WTC11 (cell line): ENCODE measurements around the gene UBE2S. TPM values are rescaled to one million over a fixed set of nuclear protein-coding genes. Genes with fewer than 3 reads are reported as not detected.

Source experiments
- ATAC-seq: fragments of 200-7000 bp; cut with Tn5 transposase; 2 replicates; pipeline ENCODE4 v1.10.0; 2021; ENCODE audit warnings: mild to moderate bottlenecking, moderate library complexity
- CTCF ChIA-PET: fragments of 300-600 bp; sonication (Branson Sonifier 250); formaldehyde crosslinking; loops from one replicate; lab custom pipeline; 2021; ENCODE audit warnings: antibody characterized with exemption; lab: Charles Lee
- POLR2A ChIA-PET: fragments of 350-600 bp; sonication (Branson Sonifier 250); formaldehyde crosslinking; loops from one replicate; lab custom pipeline; 2021; ENCODE audit warnings: antibody characterized with exemption; lab: Charles Lee
- DNase-seq: peaks from one replicate; pipeline ENCODE4 v3.0.0; 2021; ENCODE audit warnings: low spot score
- H3K27ac Mint-ChIP-seq: 2 replicates; pipeline ENCODE4 v1.8.0; 2021; ENCODE audit warnings: mixed read lengths
- H3K27me3 Mint-ChIP-seq: 2 replicates; pipeline ENCODE4 v1.8.0; 2021; ENCODE audit warnings: low read depth, mild to moderate bottlenecking, moderate library complexity, mixed read lengths
- H3K36me3 Mint-ChIP-seq: 2 replicates; pipeline ENCODE4 v1.8.0; 2021; ENCODE audit warnings: mixed read lengths
- H3K4me1 Mint-ChIP-seq: 2 replicates; pipeline ENCODE4 v1.8.0; 2022; ENCODE audit warnings: mixed read lengths
- H3K4me3 Mint-ChIP-seq: 2 replicates; pipeline ENCODE4 v1.8.0; 2021; ENCODE audit warnings: mild to moderate bottlenecking, moderate library complexity, mixed read lengths
- H3K9me3 Mint-ChIP-seq: 2 replicates; pipeline ENCODE4 v1.8.0; 2021; ENCODE audit warnings: mixed read lengths
- ATF6 ChIP-seq: sonication (generic); formaldehyde crosslinking; IDR thresholded peaks from 2 replicates; pipeline ENCODE4 v1.8.1; 2023; ENCODE audit warnings: mild to moderate bottlenecking, missing genetic modification reagents
- CREB1 ChIP-seq: sonication (generic); formaldehyde crosslinking; IDR thresholded peaks from 2 replicates; pipeline ENCODE4 v1.8.0; 2023; ENCODE audit warnings: mild to moderate bottlenecking, missing genetic modification reagents
- EMX1 ChIP-seq: fragments of 250-450 bp; sonication (Bioruptor Pico); IDR thresholded peaks from 2 replicates; pipeline ENCODE4 v1.8.0; 2021; ENCODE audit warnings: mild to moderate bottlenecking
- ETV6 ChIP-seq: sonication (generic); formaldehyde crosslinking; IDR thresholded peaks from 2 replicates; pipeline ENCODE4 v1.8.1; 2022; ENCODE audit warnings: mild to moderate bottlenecking, missing genetic modification reagents
- FOXJ3 ChIP-seq: sonication (generic); formaldehyde crosslinking; IDR thresholded peaks from 2 replicates; pipeline ENCODE4 v1.9.0; 2021; ENCODE audit warnings: missing genetic modification reagents, mild to moderate bottlenecking, borderline replicate concordance
- GTF2I ChIP-seq: fragments of 250-450 bp; sonication (Bioruptor Pico); conservative IDR thresholded peaks from 2 replicates; pipeline ENCODE4 v1.4.0; 2021; ENCODE audit warnings: mild to moderate bottlenecking
- IRF2 ChIP-seq: sonication (generic); formaldehyde crosslinking; IDR thresholded peaks from 2 replicates; pipeline ENCODE4 v1.8.0; 2022; ENCODE audit warnings: low read depth, missing genetic modification reagents, borderline replicate concordance
- JUN ChIP-seq: sonication (generic); formaldehyde crosslinking; IDR thresholded peaks from 2 replicates; pipeline ENCODE4 v1.8.0; 2023; ENCODE audit warnings: mild to moderate bottlenecking, missing genetic modification reagents
- MXD4 ChIP-seq: fragments of 250-450 bp; sonication (Bioruptor Pico); IDR thresholded peaks from 2 replicates; pipeline ENCODE4 v1.8.0; 2021; ENCODE audit warnings: mild to moderate bottlenecking, moderate library complexity, borderline replicate concordance
- NFATC4 ChIP-seq: fragments of 250-450 bp; sonication (Bioruptor Pico); IDR thresholded peaks from 2 replicates; pipeline ENCODE4 v1.9.0; 2021; ENCODE audit warnings: mild to moderate bottlenecking
- NR2C2 ChIP-seq: sonication (generic); formaldehyde crosslinking; IDR thresholded peaks from 2 replicates; pipeline ENCODE4 v1.8.0; 2022; ENCODE audit warnings: mild to moderate bottlenecking, missing genetic modification reagents
- OVOL2 ChIP-seq: fragments of 250-450 bp; sonication (Bioruptor Pico); IDR thresholded peaks from 2 replicates; pipeline ENCODE4 v1.9.0; 2021; ENCODE audit warnings: mild to moderate bottlenecking, borderline replicate concordance
- ZNF138 ChIP-seq: sonication (generic); formaldehyde crosslinking; conservative IDR thresholded peaks from 2 replicates; pipeline ENCODE4 v1.8.1; 2022; ENCODE audit warnings: mild to moderate bottlenecking, moderate library complexity, missing genetic modification reagents
- ZNF423 ChIP-seq: fragments of 250-450 bp; sonication (Bioruptor Pico); IDR thresholded peaks from 2 replicates; pipeline ENCODE4 v2.1.2; 2022; ENCODE audit warnings: mild to moderate bottlenecking, moderate library complexity
- ZNF532 ChIP-seq: fragments of 250-450 bp; sonication (Bioruptor Pico); IDR thresholded peaks from 2 replicates; pipeline ENCODE4 v1.9.0; 2021; ENCODE audit warnings: mild to moderate bottlenecking, borderline replicate concordance
- total RNA-seq: library from RNA; stranded (reverse); gene quantifications from 3 replicates; pipeline ENCODE4 v1.2.3, GENCODE V29; 2021
- TF ChIP-seq, protein P1 (sequence below): sonication (generic); formaldehyde crosslinking; IDR thresholded peaks from 2 replicates; pipeline ENCODE4 v1.8.0; 2023; ENCODE audit warnings: missing genetic modification reagents, mild to moderate bottlenecking, borderline replicate concordance
- TF ChIP-seq, protein P2 (sequence below): sonication (generic); formaldehyde crosslinking; IDR thresholded peaks from 2 replicates; pipeline ENCODE4 v1.8.0; 2023; ENCODE audit warnings: missing genetic modification reagents
- TF ChIP-seq, protein P3 (sequence below): sonication (generic); formaldehyde crosslinking; IDR thresholded peaks from 2 replicates; pipeline ENCODE4 v1.8.1; 2023; ENCODE audit warnings: mild to moderate bottlenecking, moderate library complexity, missing genetic modification reagents

Gene UBE2S
- total RNA-seq, 1 experiment from 2014 or later = 442 TPM

DNA sequence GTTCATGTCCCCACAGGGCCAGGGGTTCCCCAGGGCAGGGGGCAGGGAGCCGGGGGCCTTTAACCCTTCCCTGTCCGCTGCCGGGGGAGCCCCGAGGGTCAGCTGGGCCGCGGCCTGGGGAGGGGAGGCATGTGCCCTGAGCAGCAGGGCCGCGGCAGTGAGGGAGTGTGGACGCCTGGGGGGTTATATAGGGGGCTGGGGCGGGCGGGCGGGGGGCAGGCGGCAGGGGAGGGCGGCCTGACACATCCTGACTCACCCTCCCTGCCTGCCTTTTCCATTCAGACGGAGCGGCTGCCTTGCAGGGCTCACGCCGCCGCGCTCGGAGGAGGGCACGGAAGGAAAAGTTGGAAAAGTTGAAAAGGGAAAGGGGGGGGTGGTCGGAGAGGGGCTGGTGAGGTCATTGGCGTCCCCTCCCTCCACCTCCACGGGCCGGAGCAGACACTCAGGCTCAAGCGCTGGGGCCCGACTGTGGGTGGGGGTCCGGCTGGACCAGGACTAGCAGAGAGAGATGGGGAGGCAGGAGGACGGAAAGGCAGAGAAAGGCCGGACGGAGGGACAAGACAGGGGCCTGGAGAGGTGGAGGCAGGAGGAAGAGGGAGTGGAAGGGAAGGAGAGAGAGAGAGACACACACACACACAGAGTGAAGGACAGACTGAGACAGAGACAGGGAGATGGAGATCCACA is 37.1 kb downstream of the UBE2S start, which contains the start of gene IL11:
Gene IL11 (minus strand): TSS at position 159 of the 684 bp plus-strand sequence. CDS start 153 bp downstream, at position 6.
- H3K9me3 Mint-ChIP-seq = no peaks in the 10 kb centered on the region
- no peak; the same call in 1 of the 2 replicates for ATAC-seq
- peaks cover 70% of the 10 kb centered on the region for H3K27me3 Mint-ChIP-seq
- H3K27ac Mint-ChIP-seq = no peak within 1 kb of the TSS; the same call in 1 of the 2 replicates
- no peak for TF ChIP-seq MXD4
- TF ChIP-seq ETV6 = 0 out of 2 replicates have a peak, but pooled peaks have one; percentile 38
- TF ChIP-seq ZNF138 (CRISPR knock-in tag) = no peak
- TF ChIP-seq ZNF532 (CRISPR knock-in tag) = no peak
- TF ChIP-seq FOXJ3 (CRISPR knock-in tag) = no peak
- H3K36me3 Mint-ChIP-seq = no peaks in the 10 kb centered on the region
- ChIA-PET POLR2A (interaction anchor here (0.8 to 1.3 kb wide), 4 partner anchors 14 to 69 kb away, joined by 3 to 6 read pairs (median 4); partner anchors contain the start of gene TMEM238), CTCF (interaction anchor here (0.5 to 2.8 kb wide), 8 partner anchors 13 to 224 kb away, joined by 3 to 13 read pairs (median 4); partner anchors contain the start of gene TMEM238)
- no peak for DNase-seq
- H3K4me3 Mint-ChIP-seq = peak within 1 kb of the TSS; percentile 83
- peaks cover 22% of the 10 kb centered on the region for H3K4me1 Mint-ChIP-seq

GRCh38 chr19:55369653-55370304 is 37.8 kb downstream of the UBE2S start:
- H3K27ac Mint-ChIP-seq = no peak overlapping the region; the same call in 1 of the 2 replicates
- H3K27me3 Mint-ChIP-seq = peaks cover 75% of the 10 kb centered on the region
- peaks cover 19% of the 10 kb centered on the region for H3K4me1 Mint-ChIP-seq
- ATAC-seq (peak; percentile 76), DNase-seq (peak; percentile 82)
- ChIA-PET CTCF (interaction anchor here (0.6 to 2.8 kb wide), 11 partner anchors 14 to 891 kb away, joined by 3 to 13 read pairs (median 4); partner anchors contain the start of gene TMEM238), POLR2A (interaction anchor here (0.8 to 2.9 kb wide), 6 partner anchors 14 to 68 kb away, joined by 3 to 12 read pairs (median 4); partner anchors contain the start of genes KMT5C and TMEM238)
- H3K36me3 Mint-ChIP-seq = no peaks in the 10 kb centered on the region
- peak overlapping the region; percentile 83 for H3K4me3 Mint-ChIP-seq
- H3K9me3 Mint-ChIP-seq = no peaks in the 10 kb centered on the region
- no peak for TF ChIP-seq OVOL2 (CRISPR knock-in tag)
- no peak for TF ChIP-seq IRF2
- TF ChIP-seq, protein P1, sequence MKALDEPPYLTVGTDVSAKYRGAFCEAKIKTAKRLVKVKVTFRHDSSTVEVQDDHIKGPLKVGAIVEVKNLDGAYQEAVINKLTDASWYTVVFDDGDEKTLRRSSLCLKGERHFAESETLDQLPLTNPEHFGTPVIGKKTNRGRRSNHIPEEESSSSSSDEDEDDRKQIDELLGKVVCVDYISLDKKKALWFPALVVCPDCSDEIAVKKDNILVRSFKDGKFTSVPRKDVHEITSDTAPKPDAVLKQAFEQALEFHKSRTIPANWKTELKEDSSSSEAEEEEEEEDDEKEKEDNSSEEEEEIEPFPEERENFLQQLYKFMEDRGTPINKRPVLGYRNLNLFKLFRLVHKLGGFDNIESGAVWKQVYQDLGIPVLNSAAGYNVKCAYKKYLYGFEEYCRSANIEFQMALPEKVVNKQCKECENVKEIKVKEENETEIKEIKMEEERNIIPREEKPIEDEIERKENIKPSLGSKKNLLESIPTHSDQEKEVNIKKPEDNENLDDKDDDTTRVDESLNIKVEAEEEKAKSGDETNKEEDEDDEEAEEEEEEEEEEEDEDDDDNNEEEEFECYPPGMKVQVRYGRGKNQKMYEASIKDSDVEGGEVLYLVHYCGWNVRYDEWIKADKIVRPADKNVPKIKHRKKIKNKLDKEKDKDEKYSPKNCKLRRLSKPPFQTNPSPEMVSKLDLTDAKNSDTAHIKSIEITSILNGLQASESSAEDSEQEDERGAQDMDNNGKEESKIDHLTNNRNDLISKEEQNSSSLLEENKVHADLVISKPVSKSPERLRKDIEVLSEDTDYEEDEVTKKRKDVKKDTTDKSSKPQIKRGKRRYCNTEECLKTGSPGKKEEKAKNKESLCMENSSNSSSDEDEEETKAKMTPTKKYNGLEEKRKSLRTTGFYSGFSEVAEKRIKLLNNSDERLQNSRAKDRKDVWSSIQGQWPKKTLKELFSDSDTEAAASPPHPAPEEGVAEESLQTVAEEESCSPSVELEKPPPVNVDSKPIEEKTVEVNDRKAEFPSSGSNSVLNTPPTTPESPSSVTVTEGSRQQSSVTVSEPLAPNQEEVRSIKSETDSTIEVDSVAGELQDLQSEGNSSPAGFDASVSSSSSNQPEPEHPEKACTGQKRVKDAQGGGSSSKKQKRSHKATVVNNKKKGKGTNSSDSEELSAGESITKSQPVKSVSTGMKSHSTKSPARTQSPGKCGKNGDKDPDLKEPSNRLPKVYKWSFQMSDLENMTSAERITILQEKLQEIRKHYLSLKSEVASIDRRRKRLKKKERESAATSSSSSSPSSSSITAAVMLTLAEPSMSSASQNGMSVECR (CRISPR knock-in tag) = no peak
- no peak for TF ChIP-seq CREB1 (CRISPR knock-in tag)
- no peak for TF ChIP-seq ATF6 (CRISPR knock-in tag)
- no peak for TF ChIP-seq NR2C2
- 0 out of 2 replicates have a peak, but pooled peaks have one; percentile 9 for TF ChIP-seq ZNF423 (CRISPR knock-in tag)
- no peak for TF ChIP-seq ETV6
- no peak for TF ChIP-seq JUN (CRISPR knock-in tag)
- no peak for TF ChIP-seq EMX1 (CRISPR knock-in tag)
- TF ChIP-seq, protein P2, sequence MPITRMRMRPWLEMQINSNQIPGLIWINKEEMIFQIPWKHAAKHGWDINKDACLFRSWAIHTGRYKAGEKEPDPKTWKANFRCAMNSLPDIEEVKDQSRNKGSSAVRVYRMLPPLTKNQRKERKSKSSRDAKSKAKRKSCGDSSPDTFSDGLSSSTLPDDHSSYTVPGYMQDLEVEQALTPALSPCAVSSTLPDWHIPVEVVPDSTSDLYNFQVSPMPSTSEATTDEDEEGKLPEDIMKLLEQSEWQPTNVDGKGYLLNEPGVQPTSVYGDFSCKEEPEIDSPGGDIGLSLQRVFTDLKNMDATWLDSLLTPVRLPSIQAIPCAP = no peak
- TF ChIP-seq, protein P3, sequence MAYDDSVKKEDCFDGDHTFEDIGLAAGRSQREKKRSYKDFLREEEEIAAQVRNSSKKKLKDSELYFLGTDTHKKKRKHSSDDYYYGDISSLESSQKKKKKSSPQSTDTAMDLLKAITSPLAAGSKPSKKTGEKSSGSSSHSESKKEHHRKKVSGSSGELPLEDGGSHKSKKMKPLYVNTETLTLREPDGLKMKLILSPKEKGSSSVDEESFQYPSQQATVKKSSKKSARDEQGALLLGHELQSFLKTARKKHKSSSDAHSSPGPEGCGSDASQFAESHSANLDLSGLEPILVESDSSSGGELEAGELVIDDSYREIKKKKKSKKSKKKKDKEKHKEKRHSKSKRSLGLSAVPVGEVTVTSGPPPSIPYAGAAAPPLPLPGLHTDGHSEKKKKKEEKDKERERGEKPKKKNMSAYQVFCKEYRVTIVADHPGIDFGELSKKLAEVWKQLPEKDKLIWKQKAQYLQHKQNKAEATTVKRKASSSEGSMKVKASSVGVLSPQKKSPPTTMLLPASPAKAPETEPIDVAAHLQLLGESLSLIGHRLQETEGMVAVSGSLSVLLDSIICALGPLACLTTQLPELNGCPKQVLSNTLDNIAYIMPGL (CRISPR knock-in tag) = peak; percentile 54; the same call in 1 of the 2 replicates
- no peak for TF ChIP-seq NFATC4 (CRISPR knock-in tag)
- no peak for TF ChIP-seq GTF2I (CRISPR knock-in tag)
